ENCODE measurements around the gene MYBBP1A.

DNA sequence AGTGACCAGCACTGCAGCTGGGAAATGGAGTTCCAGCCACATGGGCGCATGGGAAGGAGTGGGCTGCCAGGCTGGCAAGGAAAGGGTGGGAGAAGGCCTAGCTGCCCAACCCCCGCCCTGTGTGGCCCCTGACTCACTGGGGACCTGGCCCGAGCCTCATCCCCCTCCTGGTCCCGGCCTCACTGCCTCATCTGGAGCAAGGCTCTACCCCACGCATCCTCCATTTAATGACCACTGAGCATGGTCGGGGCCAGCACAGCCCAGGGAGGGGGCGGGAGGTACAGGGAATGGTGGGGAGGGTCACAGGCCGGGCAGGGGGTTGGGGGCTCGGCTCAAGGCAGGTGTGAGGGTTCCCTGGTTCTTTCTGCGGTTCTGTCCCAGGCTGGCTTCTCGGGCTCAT lies 40.4 kb downstream of the MYBBP1A start:
- TF ChIP-seq RXRA (CRISPR knock-in tag; IDR thresholded peaks at IDR 0.05): no peak
- no peak for TF ChIP-seq KLF16 (CRISPR knock-in tag; IDR thresholded peaks at IDR 0.05)
- no peak for TF ChIP-seq RBAK (CRISPR knock-in tag; IDR thresholded peaks at IDR 0.05)
- no peak for TF ChIP-seq DPF2 (CRISPR knock-in tag; IDR thresholded peaks at IDR 0.05; ENCODE audit: borderline replicate concordance, low read depth)
- no peak for TF ChIP-seq MZF1 (CRISPR knock-in tag; IDR thresholded peaks at IDR 0.05; ENCODE audit: borderline replicate concordance)
- TF ChIP-seq KAT8 (CRISPR knock-in tag; IDR thresholded peaks at IDR 0.05): no peak
